COLO668 (cell line): ENCODE data around the gene ZFY.

Experiments used
- DNase-seq: peaks from one replicate; lab custom pipeline; 2025; ENCODE audit not compliant: unreplicated experiment; lab: John Stamatoyannopoulos, UW

Gene ZFY

GRCh38 chrY:2934861-2935715, at the start of gene ZFY:
TSS of gene ZFY (plus strand) at chrY:2935381. CDS start at chrY:2953937, 18,556 bp downstream.
- DNase-seq = no peak

GRCh38 chrY:2885880-2886279, 49.3 kb upstream of the ZFY start:
- no peak for DNase-seq

GRCh38 chrY:2887386-2887785, 47.8 kb upstream of the ZFY start:
- no peak for DNase-seq

GRCh38 chrY:2887955-2888354, 47.2 kb upstream of the ZFY start:
- no peak for DNase-seq

GRCh38 chrY:2893471-2893870, 41.7 kb upstream of the ZFY start:
- no peak for DNase-seq

- DNase-seq = no peak
Measured at GRCh38 chrY:2896050-2896449, 39.1 kb upstream of the ZFY start.

GRCh38 chrY:2907356-2907755, 27.8 kb upstream of the ZFY start:
- DNase-seq = no peak

- no peak for DNase-seq
Measured at GRCh38 chrY:2913066-2913815, 21.9 kb upstream of the ZFY start.

- DNase-seq = no peak
Measured at GRCh38 chrY:2934078-2934477, 1.1 kb upstream of the ZFY start.

GRCh38 chrY:2935716-2936435, 695 bp downstream of the ZFY start:
- DNase-seq = no peak

- DNase-seq = no peak
Measured at GRCh38 chrY:2936436-2936750, 1.2 kb downstream of the ZFY start.

- no peak for DNase-seq
Measured at GRCh38 chrY:2937149-2937548, 2.0 kb downstream of the ZFY start.

- no peak for DNase-seq
Measured at GRCh38 chrY:2949590-2950252, 14.5 kb downstream of the ZFY start.

GRCh38 chrY:2950655-2951054, 15.5 kb downstream of the ZFY start:
- DNase-seq = no peak

GRCh38 chrY:2952912-2953311, 17.7 kb downstream of the ZFY start:
- DNase-seq = no peak

GRCh38 chrY:2954735-2955134, 19.6 kb downstream of the ZFY start:
- no peak for DNase-seq

GRCh38 chrY:2955561-2955960, 20.4 kb downstream of the ZFY start:
- no peak for DNase-seq

- no peak for DNase-seq
Measured at GRCh38 chrY:2962061-2962460, 26.9 kb downstream of the ZFY start.

- DNase-seq = no peak
Measured at GRCh38 chrY:2964814-2965213, 29.6 kb downstream of the ZFY start.

GRCh38 chrY:2965629-2966028, 30.4 kb downstream of the ZFY start:
- DNase-seq = no peak

- no peak for DNase-seq
Measured at GRCh38 chrY:2969561-2969960, 34.4 kb downstream of the ZFY start.
